Neural progenitor cell (in vitro differentiated cells): ENCODE results near the gene PANX3.

Source experiments
- CTCF ChIP-seq: fragments of 200-600 bp; sonication (generic); IDR thresholded peaks from 2 replicates; pipeline ENCODE4 v1.5.1; 2017; ENCODE audit warnings: antibody characterized with exemption, mild to moderate bottlenecking
- EZH2 ChIP-seq: fragments of 200-600 bp; sonication (generic); IDR thresholded peaks from 2 replicates; pipeline ENCODE4 v1.6.1; 2017; ENCODE audit warnings: antibody characterized with exemption, mild to moderate bottlenecking, moderate library complexity
- EZH2phosphoT487 ChIP-seq: fragments of 200-600 bp; sonication (generic); IDR thresholded peaks from 2 replicates; pipeline ENCODE4 v1.6.1; 2017; ENCODE audit warnings: antibody characterized with exemption

- no peak for TF ChIP-seq CTCF
- no peak for TF ChIP-seq EZH2phosphoT487
- TF ChIP-seq EZH2 = no peak
Observed at GRCh38 chr11:124577716-124578427, 33.4 kb upstream of the PANX3 start.
